SK-N-SH treated with all-trans-retinoic acid at 6 μM for 48 hours (cell line): Measurements from ENCODE around the gene TNFRSF8.
"Not testable (repeated sequence)": the region's sequence is repeated elsewhere in the genome, so short reads cannot be mapped to it uniquely, and the experiment has no call there.

Experiments used
- ATAC-seq: fragments of 200-7000 bp; cut with Tn5 transposase; 3 replicates; pipeline ENCODE4 v1.9.1; 2020; ENCODE audit warnings: mild to moderate bottlenecking, moderate library complexity
- ARNTL ChIP-seq: fragments of 450-650 bp; formaldehyde crosslinking; IDR thresholded peaks from 2 replicates; pipeline ENCODE4 v1.5.0; 2020; ENCODE audit warnings: low read depth, mild to moderate bottlenecking, moderate library complexity, borderline replicate concordance
- BACH2 ChIP-seq: fragments of 250-450 bp; sonication (Bioruptor Pico); IDR thresholded peaks from 2 replicates; pipeline ENCODE4 v1.9.0; 2021; ENCODE audit warnings: mild to moderate bottlenecking, borderline replicate concordance
- CSDC2 ChIP-seq: fragments of 250-450 bp; sonication (Bioruptor Pico); IDR thresholded peaks from 2 replicates; pipeline ENCODE4 v1.5.0; 2020; ENCODE audit warnings: mild to moderate bottlenecking, moderate library complexity
- ESRRG ChIP-seq: fragments of 250-450 bp; sonication (Bioruptor Pico); IDR thresholded peaks from 2 replicates; pipeline ENCODE4 v1.6.1; 2021; ENCODE audit warnings: mild to moderate bottlenecking
- GLIS3 ChIP-seq: fragments of 250-450 bp; sonication (Bioruptor Pico); IDR thresholded peaks from 2 replicates; pipeline ENCODE4 v1.5.0; 2020; ENCODE audit warnings: mild to moderate bottlenecking, moderate library complexity
- ISL1 ChIP-seq: fragments of 250-450 bp; sonication (Bioruptor Pico); IDR thresholded peaks from 2 replicates; pipeline ENCODE4 v2.1.2; 2022; ENCODE audit warnings: mild to moderate bottlenecking, moderate library complexity
- OSR1 ChIP-seq: fragments of 250-450 bp; sonication (Bioruptor Pico); IDR thresholded peaks from 2 replicates; pipeline ENCODE4 v1.8.0; 2022; ENCODE audit warnings: moderate library complexity, mild to moderate bottlenecking, inconsistent platforms
- PPARA ChIP-seq: fragments of 250-450 bp; sonication (Bioruptor Pico); IDR thresholded peaks from 2 replicates; pipeline ENCODE4 v1.5.0; 2020; ENCODE audit warnings: mild to moderate bottlenecking, borderline replicate concordance
- RARB ChIP-seq: fragments of 250-450 bp; sonication (Bioruptor Pico); IDR thresholded peaks from 2 replicates; pipeline ENCODE4 v1.8.0; 2021; ENCODE audit warnings: mild to moderate bottlenecking, moderate library complexity
- SNAI2 ChIP-seq: fragments of 250-450 bp; sonication (Bioruptor Pico); IDR thresholded peaks from 2 replicates; pipeline ENCODE4 v1.5.0; 2020; ENCODE audit warnings: mild to moderate bottlenecking, moderate library complexity
- TCF4 ChIP-seq: fragments of 250-450 bp; sonication (Bioruptor Pico); IDR thresholded peaks from 2 replicates; pipeline ENCODE4 v1.8.0; 2021; ENCODE audit warnings: mild to moderate bottlenecking, moderate library complexity, borderline replicate concordance
- TOX ChIP-seq: fragments of 250-450 bp; sonication (Bioruptor Pico); IDR thresholded peaks from 2 replicates; pipeline ENCODE4 v1.8.0; 2021; ENCODE audit warnings: mild to moderate bottlenecking, moderate library complexity, borderline replicate concordance
- ZC3H10 ChIP-seq: fragments of 250-450 bp; sonication (Bioruptor Pico); IDR thresholded peaks from 2 replicates; pipeline ENCODE4 v1.5.1; 2021; ENCODE audit warnings: mild to moderate bottlenecking, moderate library complexity
- ZFP3 ChIP-seq: fragments of 250-450 bp; sonication (Bioruptor Pico); IDR thresholded peaks from 2 replicates; pipeline ENCODE4 v1.5.0; 2020; ENCODE audit warnings: mild to moderate bottlenecking, moderate library complexity
- ZFP30 ChIP-seq: fragments of 450-650 bp; formaldehyde crosslinking; IDR thresholded peaks from 2 replicates; pipeline ENCODE4 v1.5.0; 2022; ENCODE audit warnings: mild to moderate bottlenecking, moderate library complexity
- ZNF565 ChIP-seq: fragments of 450-650 bp; formaldehyde crosslinking; conservative IDR thresholded peaks from 2 replicates; pipeline ENCODE4 v1.5.0; 2020; ENCODE audit warnings: low read depth, mild to moderate bottlenecking, moderate library complexity
- ZNF70 ChIP-seq: fragments of 450-650 bp; formaldehyde crosslinking; IDR thresholded peaks from 2 replicates; pipeline ENCODE4 v1.5.0; 2020; ENCODE audit warnings: mild to moderate bottlenecking, moderate library complexity
- ZNF8 ChIP-seq: fragments of 450-650 bp; formaldehyde crosslinking; IDR thresholded peaks from 2 replicates; pipeline ENCODE4 v1.5.0; 2020; ENCODE audit warnings: mild to moderate bottlenecking, moderate library complexity
- TF ChIP-seq, protein P1 (sequence below): fragments of 250-450 bp; sonication (Bioruptor Pico); IDR thresholded peaks from 2 replicates; pipeline ENCODE4 v1.5.0; 2020; ENCODE audit warnings: mild to moderate bottlenecking, moderate library complexity
- TF ChIP-seq, protein P2 (sequence below): fragments of 250-450 bp; sonication (Bioruptor Pico); IDR thresholded peaks from 2 replicates; pipeline ENCODE4 v1.5.1; 2020; ENCODE audit warnings: low read depth, mild to moderate bottlenecking, moderate library complexity
- TF ChIP-seq, protein P3 (sequence below): fragments of 250-450 bp; sonication (Bioruptor Pico); IDR thresholded peaks from 2 replicates; pipeline ENCODE4 v1.8.0; 2020; ENCODE audit warnings: mild to moderate bottlenecking, moderate library complexity, borderline replicate concordance

TNFRSF8 gene

DNA sequence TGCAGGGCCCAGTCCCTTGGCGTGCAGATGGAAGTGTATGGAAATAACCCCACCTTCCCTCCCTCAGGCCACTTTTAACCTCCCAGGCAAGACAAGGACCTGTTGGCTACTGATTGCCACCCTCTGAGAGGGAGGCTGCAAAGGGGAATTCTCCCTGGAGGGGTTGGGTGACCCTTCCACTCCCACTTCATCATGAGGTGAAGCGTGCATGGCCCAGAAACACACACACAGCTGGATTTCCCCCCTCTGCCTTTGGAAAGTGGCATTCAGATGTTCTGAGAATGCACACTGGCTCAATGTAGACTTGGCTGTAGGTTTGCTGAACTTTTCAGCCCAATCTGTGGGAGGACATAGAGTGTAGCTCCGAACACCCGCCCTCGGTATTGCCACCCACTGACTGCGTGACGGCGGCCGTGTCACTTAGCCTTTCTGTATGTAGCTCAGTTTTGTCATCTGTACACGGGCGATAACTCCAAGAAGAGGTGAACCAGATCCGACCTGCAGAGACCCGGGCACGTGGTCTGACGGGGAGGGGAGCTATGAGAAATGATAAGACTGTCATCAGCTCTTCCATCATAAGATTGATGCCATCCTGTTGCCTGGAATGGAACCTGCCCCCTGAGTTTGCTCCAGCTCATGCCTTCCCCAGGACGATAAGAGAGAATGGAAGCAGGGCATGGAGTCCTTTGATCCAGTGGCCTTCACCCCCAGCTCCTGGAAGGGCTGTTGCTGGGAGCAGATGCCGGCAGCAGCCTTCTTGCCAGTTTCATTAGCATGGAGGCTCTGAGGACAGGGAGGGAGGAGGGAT, 24.5 kb upstream of the TNFRSF8 start:
- ATAC-seq: no peak
- TF ChIP-seq SNAI2 (CRISPR knock-in tag) (no peak), GLIS3 (CRISPR knock-in tag) (no peak), BACH2 (CRISPR knock-in tag) (no peak), PPARA (CRISPR knock-in tag) (no peak), RARB (no peak), CSDC2 (CRISPR knock-in tag) (no peak), ZNF8 (CRISPR knock-in tag) (no peak), ZFP3 (no peak), ISL1 (CRISPR knock-in tag) (no peak), TOX (CRISPR knock-in tag) (no peak)

DNA sequence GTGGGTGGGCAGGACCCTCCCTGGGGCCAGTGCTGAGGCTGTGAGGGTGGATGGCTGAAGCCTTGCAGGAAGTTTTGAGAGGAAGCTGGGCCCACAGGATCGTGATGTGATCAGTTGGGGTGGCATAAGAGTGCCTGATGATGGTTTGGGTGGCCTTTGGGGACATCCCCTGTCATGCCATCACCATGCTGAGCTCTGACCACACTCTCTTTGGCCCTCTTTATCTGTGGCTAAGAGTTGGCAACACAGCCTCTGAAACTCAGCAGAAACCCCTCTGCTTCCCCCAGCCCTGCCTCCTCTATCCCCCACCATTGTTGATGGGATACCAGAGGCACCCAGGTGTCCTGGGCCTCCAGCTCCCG, 24.0 kb upstream of the TNFRSF8 start:
- TF ChIP-seq OSR1 (CRISPR knock-in tag) (no peak), ZFP30 (CRISPR knock-in tag) (no peak), ZFP3 (no peak), RARB (no peak), GLIS3 (CRISPR knock-in tag) (no peak), ARNTL (CRISPR knock-in tag) (no peak), SNAI2 (CRISPR knock-in tag) (no peak), TOX (CRISPR knock-in tag) (no peak), ZNF8 (CRISPR knock-in tag) (no peak)
- TF ChIP-seq, protein P1, sequence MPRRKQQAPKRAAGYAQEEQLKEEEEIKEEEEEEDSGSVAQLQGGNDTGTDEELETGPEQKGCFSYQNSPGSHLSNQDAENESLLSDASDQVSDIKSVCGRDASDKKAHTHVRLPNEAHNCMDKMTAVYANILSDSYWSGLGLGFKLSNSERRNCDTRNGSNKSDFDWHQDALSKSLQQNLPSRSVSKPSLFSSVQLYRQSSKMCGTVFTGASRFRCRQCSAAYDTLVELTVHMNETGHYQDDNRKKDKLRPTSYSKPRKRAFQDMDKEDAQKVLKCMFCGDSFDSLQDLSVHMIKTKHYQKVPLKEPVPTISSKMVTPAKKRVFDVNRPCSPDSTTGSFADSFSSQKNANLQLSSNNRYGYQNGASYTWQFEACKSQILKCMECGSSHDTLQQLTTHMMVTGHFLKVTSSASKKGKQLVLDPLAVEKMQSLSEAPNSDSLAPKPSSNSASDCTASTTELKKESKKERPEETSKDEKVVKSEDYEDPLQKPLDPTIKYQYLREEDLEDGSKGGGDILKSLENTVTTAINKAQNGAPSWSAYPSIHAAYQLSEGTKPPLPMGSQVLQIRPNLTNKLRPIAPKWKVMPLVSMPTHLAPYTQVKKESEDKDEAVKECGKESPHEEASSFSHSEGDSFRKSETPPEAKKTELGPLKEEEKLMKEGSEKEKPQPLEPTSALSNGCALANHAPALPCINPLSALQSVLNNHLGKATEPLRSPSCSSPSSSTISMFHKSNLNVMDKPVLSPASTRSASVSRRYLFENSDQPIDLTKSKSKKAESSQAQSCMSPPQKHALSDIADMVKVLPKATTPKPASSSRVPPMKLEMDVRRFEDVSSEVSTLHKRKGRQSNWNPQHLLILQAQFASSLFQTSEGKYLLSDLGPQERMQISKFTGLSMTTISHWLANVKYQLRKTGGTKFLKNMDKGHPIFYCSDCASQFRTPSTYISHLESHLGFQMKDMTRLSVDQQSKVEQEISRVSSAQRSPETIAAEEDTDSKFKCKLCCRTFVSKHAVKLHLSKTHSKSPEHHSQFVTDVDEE (CRISPR knock-in tag): no peak
- TF ChIP-seq, protein P2, sequence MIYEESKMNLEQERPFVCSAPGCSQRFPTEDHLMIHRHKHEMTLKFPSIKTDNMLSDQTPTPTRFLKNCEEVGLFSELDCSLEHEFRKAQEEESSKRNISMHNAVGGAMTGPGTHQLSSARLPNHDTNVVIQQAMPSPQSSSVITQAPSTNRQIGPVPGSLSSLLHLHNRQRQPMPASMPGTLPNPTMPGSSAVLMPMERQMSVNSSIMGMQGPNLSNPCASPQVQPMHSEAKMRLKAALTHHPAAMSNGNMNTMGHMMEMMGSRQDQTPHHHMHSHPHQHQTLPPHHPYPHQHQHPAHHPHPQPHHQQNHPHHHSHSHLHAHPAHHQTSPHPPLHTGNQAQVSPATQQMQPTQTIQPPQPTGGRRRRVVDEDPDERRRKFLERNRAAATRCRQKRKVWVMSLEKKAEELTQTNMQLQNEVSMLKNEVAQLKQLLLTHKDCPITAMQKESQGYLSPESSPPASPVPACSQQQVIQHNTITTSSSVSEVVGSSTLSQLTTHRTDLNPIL (CRISPR knock-in tag): no peak
- ATAC-seq: no peak

DNA sequence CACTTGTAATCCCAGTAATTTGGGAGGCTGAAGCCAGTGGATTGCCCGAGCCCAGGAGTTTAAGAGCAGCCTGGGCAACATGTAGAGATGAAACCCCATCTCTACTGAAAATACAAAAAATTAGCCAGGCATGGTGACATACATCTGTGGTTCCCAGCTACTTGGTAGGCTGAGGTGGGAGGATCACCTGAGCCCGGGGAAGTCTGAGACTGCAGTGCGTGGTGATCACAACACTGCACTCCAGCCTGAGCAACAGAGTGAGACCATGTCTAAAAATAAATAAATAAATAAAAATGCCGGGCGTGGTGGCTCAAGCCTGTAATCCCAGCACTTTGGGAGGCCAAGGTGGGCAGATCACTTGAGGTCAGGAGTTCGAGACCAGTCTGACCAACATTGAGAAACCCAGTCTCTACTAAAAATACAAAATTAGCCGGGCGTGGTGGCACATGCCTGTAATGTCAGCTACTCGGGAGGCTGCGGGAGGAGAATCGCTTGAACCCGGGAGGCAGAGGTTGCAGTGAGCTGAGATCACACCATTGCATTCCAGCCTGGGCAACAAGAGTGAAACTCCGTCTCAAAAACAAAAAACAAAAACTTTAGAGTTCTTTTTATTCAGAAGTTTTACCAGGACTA, 23.2 kb upstream of the TNFRSF8 start:
- ATAC-seq: not testable (repeated sequence)

GRCh38 chr1:12040457-12041051, 22.5 kb upstream of the TNFRSF8 start:
- TF ChIP-seq ZNF565 (CRISPR knock-in tag) (no peak), ZFP3 (no peak), TCF4 (CRISPR knock-in tag) (no peak), OSR1 (CRISPR knock-in tag) (no peak), ZNF70 (no peak), SNAI2 (CRISPR knock-in tag) (no peak), ZNF8 (CRISPR knock-in tag) (no peak), BACH2 (CRISPR knock-in tag) (no peak), RARB (no peak), ZC3H10 (CRISPR knock-in tag) (no peak), CSDC2 (CRISPR knock-in tag) (no peak), ESRRG (CRISPR knock-in tag) (no peak), TOX (CRISPR knock-in tag) (no peak)
- TF ChIP-seq, protein P2 (CRISPR knock-in tag): no peak
- TF ChIP-seq, protein P3, sequence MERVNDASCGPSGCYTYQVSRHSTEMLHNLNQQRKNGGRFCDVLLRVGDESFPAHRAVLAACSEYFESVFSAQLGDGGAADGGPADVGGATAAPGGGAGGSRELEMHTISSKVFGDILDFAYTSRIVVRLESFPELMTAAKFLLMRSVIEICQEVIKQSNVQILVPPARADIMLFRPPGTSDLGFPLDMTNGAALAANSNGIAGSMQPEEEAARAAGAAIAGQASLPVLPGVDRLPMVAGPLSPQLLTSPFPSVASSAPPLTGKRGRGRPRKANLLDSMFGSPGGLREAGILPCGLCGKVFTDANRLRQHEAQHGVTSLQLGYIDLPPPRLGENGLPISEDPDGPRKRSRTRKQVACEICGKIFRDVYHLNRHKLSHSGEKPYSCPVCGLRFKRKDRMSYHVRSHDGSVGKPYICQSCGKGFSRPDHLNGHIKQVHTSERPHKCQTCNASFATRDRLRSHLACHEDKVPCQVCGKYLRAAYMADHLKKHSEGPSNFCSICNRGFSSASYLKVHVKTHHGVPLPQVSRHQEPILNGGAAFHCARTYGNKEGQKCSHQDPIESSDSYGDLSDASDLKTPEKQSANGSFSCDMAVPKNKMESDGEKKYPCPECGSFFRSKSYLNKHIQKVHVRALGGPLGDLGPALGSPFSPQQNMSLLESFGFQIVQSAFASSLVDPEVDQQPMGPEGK (CRISPR knock-in tag): no peak
- peak; percentile 91 for ATAC-seq

- not testable (repeated sequence) for ATAC-seq
These were observed 18.8 kb upstream of the TNFRSF8 start for GRCh38 chr1:12044187-12044877.
